Lower leg skin (tissue), 4 donors: ENCODE results near the gene NRXN2. TPM values are rescaled to one million over a fixed set of nuclear protein-coding genes. Genes with fewer than 3 reads are reported as not detected.

Experiments used
- DNase-seq, 2 donors: peaks; one replicate each; pipeline ENCODE4 v3.0.0-alpha.2; 2019; ENCODE audit warnings: low spot score in 2 of 2
- H3K4me3 ChIP-seq: fragments of 200-600 bp; sonication (generic); 2 replicates; pipeline ENCODE4 v1.5.1; 2017; ENCODE audit warnings: mild to moderate bottlenecking, low read depth; ENCODE audit not compliant: poor library complexity, severe bottlenecking
- CTCF ChIP-seq, 3 donors: fragments of 450-650 bp; IDR thresholded peaks; one replicate each; pipeline ENCODE4 v1.5.1; 2016; ENCODE audit warnings: antibody characterized with exemption in 3 of 3, mild to moderate bottlenecking in 3 of 3, moderate library complexity in 2 of 3
- POLR2A ChIP-seq, 2 donors: fragments of 450-650 bp; IDR thresholded peaks; one replicate each; pipeline ENCODE4 v1.6.1; 2016 to 2017; ENCODE audit warnings: antibody characterized with exemption in 2 of 2, mild to moderate bottlenecking in 1 of 2, moderate library complexity in 1 of 2
- WGBS, 2 donors: methylation state at CpG; one replicate each; pipeline ENCODE4 v1.1.5; 2018; 5-methylcytosine and 5-hydroxymethylcytosine counted together
- intact Hi-C: fragments of 100-400 bp; cut with DNase I; formaldehyde crosslinking; loops from one replicate; pipeline ENCODE4 v1.15.0; 2023; ENCODE audit warnings: low total_unique reads
- total RNA-seq, 4 donors: library from RNA; depleted of rRNA; stranded (reverse); fragments of >200 nt; gene quantifications; one replicate each; pipeline ENCODE4 v1.1.0, GENCODE V29; 2016

Gene NRXN2
- total RNA-seq, 4 donors from 2014 or later, result 0.27 to 7.0 (median 1.1) TPM; not detected in 1

- intact Hi-C loops, result no loop called here
- no peak for DNase-seq
- WGBS, 2 donors, result 29 to 56% methylated on average over 5 of the region's 5 CpGs
- TF ChIP-seq POLR2A (IDR thresholded peaks at IDR 0.05), result no peak
- TF ChIP-seq CTCF (IDR thresholded peaks at IDR 0.05), result no peak
- H3K4me3 ChIP-seq, result no peak overlapping the region
Observed at GRCh38 chr11:64714666-64715065, 8.3 kb downstream of the NRXN2 start.

- TF ChIP-seq POLR2A (IDR thresholded peaks at IDR 0.05), result no peak
- WGBS, 2 donors, result 9% methylated on average over 28 to 30 of the region's 39 CpGs
- DNase-seq, result no peak
- intact Hi-C loops, result no loop called here
- no peak overlapping the region for H3K4me3 ChIP-seq
Observed at GRCh38 chr11:64713781-64714363, 9.1 kb downstream of the NRXN2 start.

- TF ChIP-seq POLR2A (IDR thresholded peaks at IDR 0.05) (no peak), CTCF (IDR thresholded peaks at IDR 0.05) (no peak)
- intact Hi-C loops, result no loop called here
- 2% methylated on average over 58 of the region's 111 CpGs; no CpG with 5 or more reads in 1 of the 2 donors for WGBS, 2 donors
- DNase-seq, result no peak
- no peak overlapping the region for H3K4me3 ChIP-seq
Observed at GRCh38 chr11:64713016-64713707, 9.8 kb downstream of the NRXN2 start.

- intact Hi-C loops, result no loop called here
- no peak for DNase-seq
- no peak for TF ChIP-seq POLR2A (IDR thresholded peaks at IDR 0.05)
- no peak for TF ChIP-seq CTCF (IDR thresholded peaks at IDR 0.05)
- 6 to 14% methylated on average over 27 to 44 of the region's 45 CpGs for WGBS, 2 donors
- H3K4me3 ChIP-seq, result no peak overlapping the region
Observed at GRCh38 chr11:64712430-64713015, 10.5 kb downstream of the NRXN2 start.

- intact Hi-C loops, result no loop called here
- no peak overlapping the region for H3K4me3 ChIP-seq
- TF ChIP-seq POLR2A (IDR thresholded peaks at IDR 0.05) (no peak), CTCF (IDR thresholded peaks at IDR 0.05) (no peak)
- DNase-seq, result no peak
- WGBS, 2 donors, result 51 to 56% methylated on average over 19 of the region's 19 CpGs
Observed at GRCh38 chr11:64711956-64712362, 11.0 kb downstream of the NRXN2 start.

- intact Hi-C loops, result no loop called here
- WGBS, 2 donors, result 20 to 21% methylated on average over 33 to 43 of the region's 46 CpGs
- TF ChIP-seq CTCF (IDR thresholded peaks at IDR 0.05) (no peak), POLR2A (IDR thresholded peaks at IDR 0.05) (no peak)
- no peak for DNase-seq
- H3K4me3 ChIP-seq, result no peak overlapping the region
Observed at GRCh38 chr11:64711138-64711955, 11.7 kb downstream of the NRXN2 start.
